Thyroid gland (tissue), 4 donors: Measurements from ENCODE around the gene HIVEP3. TPM values are rescaled to one million over a fixed set of nuclear protein-coding genes. Genes with fewer than 3 reads are reported as not detected.

Experiments
- DNase-seq, 2 donors: peaks; one replicate each; pipeline ENCODE4 v3.0.0-alpha.2; 2019
- H3K27ac ChIP-seq, 3 donors: fragments of 200-600 bp; sonication (generic); 1 replicate in 2 of 3; 2 replicates in 1 of 3; pipeline ENCODE4 v1.5.1; 2016 to 2019; ENCODE audit warnings: mild to moderate bottlenecking in 1 of 3, moderate library complexity in 1 of 3
- H3K27me3 ChIP-seq: fragments of 200-600 bp; sonication (generic); one replicate; pipeline ENCODE4 v1.5.1; 2019
- H3K36me3 ChIP-seq, 2 donors: fragments of 200-600 bp; sonication (generic); one replicate each; pipeline ENCODE4 v1.5.1; 2016 to 2019
- H3K4me1 ChIP-seq, 2 donors: fragments of 200-600 bp; sonication (generic); one replicate each; pipeline ENCODE4 v1.5.1; 2017 to 2019
- H3K4me3 ChIP-seq, 3 donors: fragments of 200-600 bp; sonication (generic); replicated peaks in 1 of 3; 1 replicate in 2 of 3; 2 replicates in 1 of 3; pipeline ENCODE4 v1.5.1; 2016; ENCODE audit warnings: mild to moderate bottlenecking in 1 of 3
- H3K9me3 ChIP-seq: fragments of 200-600 bp; sonication (generic); one replicate; pipeline ENCODE4 v1.5.1; 2017
- POLR2A ChIP-seq, 2 donors: fragments of 450-650 bp; IDR thresholded peaks; one replicate each; pipeline ENCODE4 v1.6.1; 2017; ENCODE audit warnings: antibody characterized with exemption in 2 of 2, mild to moderate bottlenecking in 2 of 2, moderate library complexity in 1 of 2
- WGBS, 2 donors: methylation state at CpG; one replicate each; pipeline ENCODE4 v1.1.5; 2017; 5-methylcytosine and 5-hydroxymethylcytosine counted together
- intact Hi-C: fragments of 100-400 bp; cut with DNase I; formaldehyde crosslinking; loops from one replicate; pipeline ENCODE4 v1.15.1; 2023
- total RNA-seq, 4 donors: library from RNA; depleted of rRNA; stranded (reverse); fragments of >200 nt; gene quantifications; one replicate each; pipeline ENCODE4 v1.2.3, GENCODE V29; 2016
- TF ChIP-seq, protein P1 (sequence below), 6 experiments: fragments of 200-600 bp in 3 of 6; fragments of 450-650 bp in 3 of 6; sonication (generic) in 3 of 6; IDR thresholded peaks; one replicate each; pipeline ENCODE4 v1.5.1; 2016 to 2019; ENCODE audit warnings: antibody characterized with exemption in 6 of 6, mild to moderate bottlenecking in 2 of 6, inconsistent platforms in 1 of 6, moderate library complexity in 1 of 6

The HIVEP3 gene
- total RNA-seq, 4 donors from 2014 or later, result 9.7 to 13.5 (median 12.5) TPM

DNA sequence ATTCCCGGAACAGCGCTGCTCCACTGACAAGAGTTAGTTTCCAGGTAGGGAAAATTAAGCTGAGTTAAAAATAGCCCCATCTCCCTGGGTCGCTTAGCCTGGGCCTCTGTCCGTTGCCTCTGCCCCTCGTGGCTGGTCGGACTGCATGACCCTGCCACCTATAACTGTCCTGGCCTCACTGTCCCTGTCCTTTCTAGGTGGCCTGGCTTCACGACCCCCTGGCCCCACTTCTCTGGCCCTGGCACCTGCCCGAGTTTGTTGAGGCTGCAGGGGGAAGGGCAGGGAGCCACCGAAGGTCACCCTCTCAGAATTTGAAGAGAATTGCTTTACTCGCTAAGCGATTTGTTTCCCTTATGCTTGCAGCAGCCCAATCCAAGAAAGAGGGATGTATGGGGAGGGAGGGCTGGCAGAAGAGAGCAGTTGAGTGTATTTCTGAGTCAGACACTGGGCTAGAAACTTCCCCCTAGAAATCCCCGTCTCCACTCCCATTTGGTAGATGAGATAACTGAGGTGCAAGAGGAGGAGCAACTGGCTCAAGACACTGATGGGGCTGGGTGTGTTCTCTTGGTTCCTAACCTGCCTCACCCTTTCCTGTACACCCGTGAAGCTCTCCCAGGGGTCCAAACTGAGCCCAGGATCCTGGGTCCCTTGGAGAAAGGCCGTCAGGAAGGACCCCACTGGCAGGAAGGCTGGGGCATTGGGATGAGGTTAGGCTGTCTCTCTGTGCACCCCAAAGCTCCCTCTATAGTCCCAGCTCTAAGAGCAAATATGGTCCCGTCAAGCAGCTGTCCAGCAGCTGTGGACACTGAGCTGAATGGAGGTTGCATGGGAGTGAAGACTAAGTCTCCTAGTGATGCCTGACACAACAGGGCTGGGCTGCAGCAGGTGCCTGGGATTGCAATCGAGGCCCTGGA lies 431.3 kb downstream of the HIVEP3 start:
- Histone ChIP-seq H3K4me3 (no peak overlapping the region), H3K9me3 (no peaks in the 10 kb centered on the region), H3K27me3 (no peaks in the 10 kb centered on the region), H3K27ac (no peak overlapping the region), H3K4me1 (peaks cover 34 to 51% of the 10 kb centered on the region in 2 donors), H3K36me3 (no peaks in the 10 kb centered on the region)
- intact Hi-C loops, result no loop called here
- TF ChIP-seq POLR2A (IDR thresholded peaks at IDR 0.05), result no peak
- TF ChIP-seq, protein P1, sequence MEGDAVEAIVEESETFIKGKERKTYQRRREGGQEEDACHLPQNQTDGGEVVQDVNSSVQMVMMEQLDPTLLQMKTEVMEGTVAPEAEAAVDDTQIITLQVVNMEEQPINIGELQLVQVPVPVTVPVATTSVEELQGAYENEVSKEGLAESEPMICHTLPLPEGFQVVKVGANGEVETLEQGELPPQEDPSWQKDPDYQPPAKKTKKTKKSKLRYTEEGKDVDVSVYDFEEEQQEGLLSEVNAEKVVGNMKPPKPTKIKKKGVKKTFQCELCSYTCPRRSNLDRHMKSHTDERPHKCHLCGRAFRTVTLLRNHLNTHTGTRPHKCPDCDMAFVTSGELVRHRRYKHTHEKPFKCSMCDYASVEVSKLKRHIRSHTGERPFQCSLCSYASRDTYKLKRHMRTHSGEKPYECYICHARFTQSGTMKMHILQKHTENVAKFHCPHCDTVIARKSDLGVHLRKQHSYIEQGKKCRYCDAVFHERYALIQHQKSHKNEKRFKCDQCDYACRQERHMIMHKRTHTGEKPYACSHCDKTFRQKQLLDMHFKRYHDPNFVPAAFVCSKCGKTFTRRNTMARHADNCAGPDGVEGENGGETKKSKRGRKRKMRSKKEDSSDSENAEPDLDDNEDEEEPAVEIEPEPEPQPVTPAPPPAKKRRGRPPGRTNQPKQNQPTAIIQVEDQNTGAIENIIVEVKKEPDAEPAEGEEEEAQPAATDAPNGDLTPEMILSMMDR (IDR thresholded peaks at IDR 0.05), result no peak
- 63 to 76% methylated on average over 11 to 15 of the region's 16 CpGs for WGBS, 2 donors
- DNase-seq, result no peak

- WGBS, 2 donors, result 50% methylated on average over 23 of the region's 23 CpGs
These were observed 432.2 kb downstream of the HIVEP3 start for GRCh38 chr1:41486371-41487125.

GRCh38 chr1:41486053-41486370 lies 432.7 kb downstream of the HIVEP3 start:
- intact Hi-C loops, result no loop called here
- Histone ChIP-seq H3K27ac (peak overlapping the region in 1 of 3 donors; percentile 36), H3K36me3 (no peaks in the 10 kb centered on the region), H3K4me1 (peaks cover 39 to 63% of the 10 kb centered on the region in 2 donors), H3K4me3 (no peak overlapping the region), H3K9me3 (no peaks in the 10 kb centered on the region), H3K27me3 (no peaks in the 10 kb centered on the region)
- WGBS, 2 donors, result 47 to 59% methylated on average over 4 of the region's 4 CpGs
- TF ChIP-seq, protein P1 (IDR thresholded peaks at IDR 0.05), result no peak
- TF ChIP-seq POLR2A (IDR thresholded peaks at IDR 0.05), result no peak
- no peak for DNase-seq

More at GRCh38 chr1:41486371-41487125, 432.2 kb downstream of the HIVEP3 start:
- Histone ChIP-seq H3K27me3 (no peaks in the 10 kb centered on the region), H3K36me3 (no peaks in the 10 kb centered on the region), H3K4me3 (no peak overlapping the region), H3K9me3 (no peaks in the 10 kb centered on the region), H3K4me1 (peaks cover 39 to 60% of the 10 kb centered on the region in 2 donors), H3K27ac (peak overlapping the region in 1 of 3 donors; percentile 36)
- no peak for TF ChIP-seq POLR2A (IDR thresholded peaks at IDR 0.05)
- TF ChIP-seq, protein P1 (IDR thresholded peaks at IDR 0.05), result no peak
- peak; percentile 45 to 51 for DNase-seq
- intact Hi-C loops, result no loop called here

GRCh38 chr1:41485605-41486004 lies 433.1 kb downstream of the HIVEP3 start:
- no peaks in the 10 kb centered on the region for H3K36me3 ChIP-seq
- WGBS, 2 donors, result 21 to 71% methylated on average over 2 to 4 of the region's 5 CpGs
- no peak overlapping the region for H3K4me3 ChIP-seq
- H3K27me3 ChIP-seq, result no peaks in the 10 kb centered on the region
- no peak for DNase-seq
- no peaks in the 10 kb centered on the region for H3K9me3 ChIP-seq
- peak overlapping the region in 1 of 3 donors; percentile 41 for H3K27ac ChIP-seq
- no peak for TF ChIP-seq POLR2A (IDR thresholded peaks at IDR 0.05)
- TF ChIP-seq, protein P1 (IDR thresholded peaks at IDR 0.05), result no peak
- intact Hi-C loops, result no loop called here
- peaks cover 42 to 67% of the 10 kb centered on the region in 2 donors for H3K4me1 ChIP-seq
